Left forelimb (tissue), 1 donor: ENCODE measurements around the gene LIN52.

Experiments used
- DNase-seq: peaks from one replicate; pipeline ENCODE4 v3.0.0-alpha.2; 2018; ENCODE audit warnings: low spot score

The LIN52 gene

GRCh38 chr14:74237441-74237840 lies 152.7 kb downstream of the LIN52 start:
- no peak for DNase-seq

GRCh38 chr14:74238974-74239847 lies 154.5 kb downstream of the LIN52 start, which contains the start of gene VSX2:
Gene VSX2 (plus strand): TSS chr14:74239449. CDS start chr14:74239562, 113 bp downstream.
- no peak for DNase-seq

- DNase-seq, result no peak
Measured at GRCh38 chr14:74239848-74240793, 155.4 kb downstream of the LIN52 start.

GRCh38 chr14:74240794-74241651 lies 156.3 kb downstream of the LIN52 start:
- DNase-seq, result no peak

- no peak for DNase-seq
Measured at GRCh38 chr14:74241652-74242017, 156.9 kb downstream of the LIN52 start.

- no peak for DNase-seq
Measured at GRCh38 chr14:74242021-74242779, 157.4 kb downstream of the LIN52 start.

- no peak for DNase-seq
Measured at GRCh38 chr14:74242780-74243042, 158.0 kb downstream of the LIN52 start.

GRCh38 chr14:74243051-74243450 lies 158.3 kb downstream of the LIN52 start:
- no peak for DNase-seq

GRCh38 chr14:74244115-74244514 lies 159.4 kb downstream of the LIN52 start:
- no peak for DNase-seq

GRCh38 chr14:74245292-74245691 lies 160.5 kb downstream of the LIN52 start:
- no peak for DNase-seq

- no peak for DNase-seq
Measured at GRCh38 chr14:74246542-74246941, 161.8 kb downstream of the LIN52 start.

- DNase-seq, result no peak
Measured at GRCh38 chr14:74248017-74248416, 163.3 kb downstream of the LIN52 start.

- DNase-seq, result no peak
Measured at GRCh38 chr14:74249433-74250375, 164.9 kb downstream of the LIN52 start.
